ENCODE results near the gene ZNF224. TPM values are rescaled to one million over a fixed set of nuclear protein-coding genes. Genes with fewer than 3 reads are reported as not detected.

ZNF224 gene
- total and polyA plus RNA-seq, 2 of the 13 experiments (the other 11 are each of a cell fraction or from before 2014, with no cell fraction given), result 13.0 to 16.1 TPM

DNA sequence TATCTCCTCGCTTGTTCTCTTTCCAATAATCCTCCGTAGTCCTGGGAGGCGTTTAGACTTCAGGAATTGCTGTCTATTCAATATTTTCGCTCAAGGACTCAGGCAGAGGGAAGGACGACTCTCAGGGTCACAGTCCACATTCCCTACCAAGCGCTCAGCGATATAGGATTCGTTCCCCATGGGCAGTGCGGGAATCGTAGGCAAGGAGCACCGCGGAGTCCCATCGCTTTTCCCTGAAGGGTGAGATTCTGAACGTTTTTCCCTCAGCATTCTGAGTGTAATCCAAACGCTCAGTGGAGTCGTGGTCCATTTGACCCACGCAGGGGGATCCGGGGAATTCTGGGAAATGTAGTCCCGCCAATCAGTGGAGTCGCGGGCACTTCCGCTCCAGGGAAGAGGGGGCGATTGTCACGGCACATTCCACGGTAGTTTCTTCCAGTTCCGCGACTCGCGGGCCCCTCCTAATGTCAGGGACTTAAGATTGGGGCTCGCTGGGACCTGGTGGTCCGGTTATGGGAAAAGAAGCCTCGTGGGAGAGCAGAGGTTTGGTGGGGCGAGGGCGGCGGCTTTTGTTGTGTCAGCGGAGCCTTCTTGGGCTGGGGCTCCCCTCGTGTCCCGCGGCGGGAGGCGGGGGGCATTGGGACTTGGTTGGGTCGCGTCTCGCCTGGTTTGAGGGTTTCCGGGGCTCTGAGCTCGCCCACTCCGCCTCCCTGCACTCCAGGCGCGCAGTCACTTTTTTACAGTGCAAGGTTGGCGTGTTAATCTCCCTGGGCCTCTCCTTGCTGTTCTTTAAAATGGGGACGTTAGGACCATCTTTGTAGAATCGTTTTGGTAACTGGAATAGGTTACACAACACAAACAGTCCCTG is 47.3 kb downstream of the ZNF224 start, which contains the start of gene ZNF234 (continued):
- TF ChIP-seq HOXA5 (CRISPR knock-in tag; IDR thresholded peaks at IDR 0.05) (peak; percentile 50; the same call in 1 of the 2 replicates), ZKSCAN1 (IDR thresholded peaks at IDR 0.05; ENCODE audit: low read length) (no peak), ERF (CRISPR knock-in tag; IDR thresholded peaks at IDR 0.05) (peak; percentile 28; the same call in 1 of the 2 replicates), SOX13 (IDR thresholded peaks at IDR 0.05) (no peak), SOX13 (CRISPR knock-in tag; conservative IDR thresholded peaks at IDR 0.05 in 1 of 2, IDR thresholded peaks at IDR 0.05 in 1 of 2) (peak in 1 of 2 experiments; percentile 31; a peak in 1 of 4 replicates), POLR2G (IDR thresholded peaks at IDR 0.05; ENCODE audit: low read depth, low read length) (peak; percentile 86), ZNF547 (CRISPR knock-in tag; IDR thresholded peaks at IDR 0.05) (no peak)
- TF ChIP-seq, protein P1, sequence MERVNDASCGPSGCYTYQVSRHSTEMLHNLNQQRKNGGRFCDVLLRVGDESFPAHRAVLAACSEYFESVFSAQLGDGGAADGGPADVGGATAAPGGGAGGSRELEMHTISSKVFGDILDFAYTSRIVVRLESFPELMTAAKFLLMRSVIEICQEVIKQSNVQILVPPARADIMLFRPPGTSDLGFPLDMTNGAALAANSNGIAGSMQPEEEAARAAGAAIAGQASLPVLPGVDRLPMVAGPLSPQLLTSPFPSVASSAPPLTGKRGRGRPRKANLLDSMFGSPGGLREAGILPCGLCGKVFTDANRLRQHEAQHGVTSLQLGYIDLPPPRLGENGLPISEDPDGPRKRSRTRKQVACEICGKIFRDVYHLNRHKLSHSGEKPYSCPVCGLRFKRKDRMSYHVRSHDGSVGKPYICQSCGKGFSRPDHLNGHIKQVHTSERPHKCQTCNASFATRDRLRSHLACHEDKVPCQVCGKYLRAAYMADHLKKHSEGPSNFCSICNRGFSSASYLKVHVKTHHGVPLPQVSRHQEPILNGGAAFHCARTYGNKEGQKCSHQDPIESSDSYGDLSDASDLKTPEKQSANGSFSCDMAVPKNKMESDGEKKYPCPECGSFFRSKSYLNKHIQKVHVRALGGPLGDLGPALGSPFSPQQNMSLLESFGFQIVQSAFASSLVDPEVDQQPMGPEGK (CRISPR knock-in tag; IDR thresholded peaks at IDR 0.05), result peak; percentile 62
- TF ChIP-seq, protein P2, sequence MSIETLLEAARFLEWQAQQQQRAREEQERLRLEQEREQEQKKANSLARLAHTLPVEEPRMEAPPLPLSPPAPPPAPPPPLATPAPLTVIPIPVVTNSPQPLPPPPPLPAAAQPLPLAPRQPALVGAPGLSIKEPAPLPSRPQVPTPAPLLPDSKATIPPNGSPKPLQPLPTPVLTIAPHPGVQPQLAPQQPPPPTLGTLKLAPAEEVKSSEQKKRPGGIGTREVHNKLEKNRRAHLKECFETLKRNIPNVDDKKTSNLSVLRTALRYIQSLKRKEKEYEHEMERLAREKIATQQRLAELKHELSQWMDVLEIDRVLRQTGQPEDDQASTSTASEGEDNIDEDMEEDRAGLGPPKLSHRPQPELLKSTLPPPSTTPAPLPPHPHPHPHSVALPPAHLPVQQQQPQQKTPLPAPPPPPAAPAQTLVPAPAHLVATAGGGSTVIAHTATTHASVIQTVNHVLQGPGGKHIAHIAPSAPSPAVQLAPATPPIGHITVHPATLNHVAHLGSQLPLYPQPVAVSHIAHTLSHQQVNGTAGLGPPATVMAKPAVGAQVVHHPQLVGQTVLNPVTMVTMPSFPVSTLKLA (IDR thresholded peaks at IDR 0.05), result no peak

Measured in HepG2 (cell line).